Left kidney (tissue), 2 donors: ENCODE results near the gene ASPG. TPM values are rescaled to one million over a fixed set of nuclear protein-coding genes. Genes with fewer than 3 reads are reported as not detected.

ENCODE experiments used
- DNase-seq: peaks from one replicate; pipeline ENCODE4 v3.0.0-alpha.2; 2013
- polyA plus RNA-seq: library from polyadenylated mRNA; unstranded; fragments of 120-200 nt; gene quantifications from one replicate; pipeline ENCODE4 v1.2.1, GENCODE V29; 2013; ENCODE audit not compliant: insufficient read length

Gene ASPG
- polyA plus RNA-seq, 1 donor: 12.3 TPM

GRCh38 chr14:104093366-104094055, 8.0 kb downstream of the ASPG start:
- DNase-seq: no peak

- no peak for DNase-seq
These were observed 8.7 kb downstream of the ASPG start for GRCh38 chr14:104094056-104094708.

GRCh38 chr14:104094709-104095425, 9.4 kb downstream of the ASPG start:
- DNase-seq: no peak

- DNase-seq: no peak
These were observed 10.2 kb downstream of the ASPG start for GRCh38 chr14:104095426-104096310.

GRCh38 chr14:104096318-104096717, 10.8 kb downstream of the ASPG start:
- no peak for DNase-seq

GRCh38 chr14:104096751-104097700, 11.5 kb downstream of the ASPG start:
- DNase-seq: no peak

GRCh38 chr14:104098272-104099095, 13.0 kb downstream of the ASPG start:
- DNase-seq: no peak

GRCh38 chr14:104099096-104100041, 13.9 kb downstream of the ASPG start:
- no peak for DNase-seq

- no peak for DNase-seq
These were observed 14.9 kb downstream of the ASPG start for GRCh38 chr14:104100171-104101085.

- no peak for DNase-seq
These were observed 15.7 kb downstream of the ASPG start for GRCh38 chr14:104101086-104101621.

GRCh38 chr14:104101651-104102281, 16.3 kb downstream of the ASPG start:
- no peak for DNase-seq

- no peak for DNase-seq
These were observed 16.9 kb downstream of the ASPG start for GRCh38 chr14:104102282-104102914.

- no peak for DNase-seq
These were observed 17.6 kb downstream of the ASPG start for GRCh38 chr14:104103061-104103445.

GRCh38 chr14:104103446-104104075, 18.1 kb downstream of the ASPG start:
- no peak for DNase-seq

GRCh38 chr14:104104076-104104901, 18.8 kb downstream of the ASPG start:
- no peak for DNase-seq
